Medulla oblongata (tissue), 1 donor: ENCODE measurements around the gene FOXRED1.
A peak's percentile ranks its signal among the peaks of the same experiment; 100 is the strongest.
"Not testable (repeated sequence)": the region's sequence is repeated elsewhere in the genome, so short reads cannot be mapped to it uniquely, and the experiment has no call there.

ENCODE experiments used
- DNase-seq: peaks from one replicate; pipeline ENCODE4 v3.0.0-alpha.2; 2015; ENCODE audit errors: extremely low spot score

Gene FOXRED1

GRCh38 chr11:126277322-126277721 lies 8.4 kb downstream of the FOXRED1 start:
- DNase-seq = no peak

- DNase-seq = no peak
Observed at GRCh38 chr11:126277780-126278179, 8.8 kb downstream of the FOXRED1 start.

- no peak for DNase-seq
Observed at GRCh38 chr11:126279191-126279590, 10.2 kb downstream of the FOXRED1 start.

- no peak for DNase-seq
Observed at GRCh38 chr11:126280595-126280994, 11.6 kb downstream of the FOXRED1 start.

DNA sequence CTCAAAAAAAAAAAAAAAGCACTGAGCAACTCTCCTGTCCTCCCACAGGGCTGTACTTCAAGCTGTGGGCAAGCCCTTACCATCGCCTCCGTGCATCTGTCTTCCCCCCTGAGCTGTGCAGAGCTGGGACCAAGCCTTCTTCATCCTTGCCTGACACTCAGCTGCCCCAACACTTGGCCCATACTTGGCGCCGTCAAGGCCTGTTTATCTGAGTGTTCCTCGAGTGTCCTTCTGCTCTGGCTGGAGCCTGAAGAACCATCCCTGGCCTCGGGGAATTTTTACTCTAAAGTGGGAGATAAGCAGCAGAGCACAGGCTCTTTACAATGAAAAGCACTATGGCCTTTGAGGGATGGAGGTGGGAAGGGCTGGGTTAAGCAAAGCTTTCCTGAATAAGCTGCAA lies 12.3 kb downstream of the FOXRED1 start:
- DNase-seq = no peak

DNA sequence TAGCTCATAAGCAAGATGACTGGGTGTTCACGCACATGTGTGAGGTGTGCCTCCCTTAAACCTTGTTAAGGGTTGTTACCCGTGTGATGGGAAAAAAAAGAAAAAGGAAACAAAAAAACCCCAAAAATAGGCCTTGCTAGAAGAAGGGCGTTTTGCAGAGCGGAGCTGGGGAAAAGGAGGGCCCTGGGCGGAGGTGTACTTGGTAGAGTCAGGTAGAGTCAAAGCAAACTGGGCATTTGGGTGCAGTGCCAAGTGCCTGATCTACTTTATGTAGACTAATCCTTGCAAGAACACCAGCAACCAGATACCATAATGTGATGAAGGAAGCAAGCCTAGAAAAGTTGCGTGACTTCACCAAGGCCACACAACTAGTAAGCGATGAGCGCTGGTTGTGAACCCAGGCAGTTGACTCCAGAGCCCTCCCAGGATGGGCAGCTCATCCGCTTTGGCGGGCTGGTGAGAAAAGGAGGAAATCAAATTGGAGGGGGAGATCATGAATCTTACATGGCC lies 12.8 kb downstream of the FOXRED1 start:
- DNase-seq = no peak

DNA sequence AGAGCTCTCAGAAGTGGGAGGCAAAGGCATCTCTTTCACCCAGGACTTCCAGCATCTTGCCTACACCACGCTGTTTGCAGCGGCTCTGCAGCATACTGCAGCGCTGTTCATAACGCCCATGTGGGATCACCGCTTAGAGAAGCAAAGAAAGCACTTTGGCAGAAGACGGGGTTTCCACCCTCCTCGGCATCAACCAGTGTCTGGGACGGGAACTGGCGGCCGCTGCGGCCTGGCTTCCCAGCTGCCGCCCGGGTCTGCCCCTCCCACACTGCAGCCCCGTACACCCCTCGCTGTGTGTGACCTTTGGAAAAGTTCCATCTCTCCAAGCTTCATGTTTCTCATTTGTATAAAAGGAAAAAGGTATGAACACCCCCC lies 13.4 kb downstream of the FOXRED1 start:
- peak; percentile 47 for DNase-seq

DNA sequence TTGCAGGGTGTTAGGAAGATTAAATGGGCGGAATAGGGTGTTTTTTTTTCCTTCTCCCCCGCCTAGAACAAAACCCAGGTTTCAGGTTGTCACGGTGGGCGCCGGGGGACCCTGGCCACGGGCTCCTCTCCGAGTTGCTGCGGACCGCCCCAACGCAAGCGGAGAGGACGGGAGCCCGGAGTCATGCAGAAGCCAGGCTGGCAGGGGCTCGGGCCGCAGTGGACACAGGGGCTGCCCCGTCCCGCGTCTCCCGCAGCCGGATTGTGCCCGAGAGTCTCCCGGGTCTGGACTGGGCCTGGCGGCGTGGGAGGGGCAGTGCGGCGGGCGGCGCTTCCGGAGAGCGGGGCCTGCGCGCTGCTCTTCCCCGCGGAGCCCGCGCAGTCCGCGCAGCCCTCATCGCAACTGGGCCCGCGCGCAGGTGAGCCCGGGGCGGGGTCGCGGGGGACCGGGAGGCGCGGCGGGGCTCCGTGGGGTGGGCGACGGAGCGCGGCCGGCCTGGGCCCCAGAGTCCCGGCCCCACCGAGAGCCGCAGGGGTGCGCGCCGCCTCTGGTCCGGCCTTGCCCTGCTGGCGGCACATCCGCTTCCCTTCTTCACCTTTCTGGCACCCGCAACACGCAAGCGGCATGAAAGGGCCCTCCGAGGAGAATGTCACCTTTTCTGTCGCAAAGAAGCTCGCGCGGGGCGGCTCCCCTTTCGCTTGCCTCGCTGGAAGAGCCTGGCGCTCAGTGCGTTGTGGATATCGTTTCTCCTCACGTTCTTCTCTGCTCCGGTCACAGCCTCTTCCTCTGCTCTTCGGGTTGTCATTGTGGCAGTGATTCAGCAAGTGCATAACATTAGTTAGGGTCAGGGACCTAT lies 14.0 kb downstream of the FOXRED1 start, which contains the start of gene TIRAP:
TSS of gene TIRAP (plus strand) at position 358 of the 856 bp plus-strand sequence. CDS start 7,802 bp downstream, outside the sequence.
- peak; percentile 56 for DNase-seq

DNA sequence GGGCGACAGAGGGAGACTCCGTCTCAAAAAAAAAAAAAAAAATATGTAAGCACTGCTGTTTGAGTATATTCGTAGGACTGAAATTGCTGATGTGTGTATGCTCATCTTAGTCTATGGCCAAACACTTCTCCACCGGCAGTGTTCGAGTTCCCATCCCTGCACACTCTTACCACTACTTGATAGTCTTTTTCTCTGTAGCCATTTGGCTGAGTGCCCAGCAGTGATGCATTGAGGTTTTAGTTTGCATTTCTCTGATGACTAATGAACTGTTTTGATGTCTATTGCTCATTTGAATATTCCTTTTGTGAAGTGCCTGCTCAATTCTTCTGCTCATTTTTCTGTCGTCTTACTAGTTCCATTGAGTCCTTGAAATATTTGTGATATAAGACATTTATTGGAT lies 15.9 kb downstream of the FOXRED1 start:
- DNase-seq = no peak

DNA sequence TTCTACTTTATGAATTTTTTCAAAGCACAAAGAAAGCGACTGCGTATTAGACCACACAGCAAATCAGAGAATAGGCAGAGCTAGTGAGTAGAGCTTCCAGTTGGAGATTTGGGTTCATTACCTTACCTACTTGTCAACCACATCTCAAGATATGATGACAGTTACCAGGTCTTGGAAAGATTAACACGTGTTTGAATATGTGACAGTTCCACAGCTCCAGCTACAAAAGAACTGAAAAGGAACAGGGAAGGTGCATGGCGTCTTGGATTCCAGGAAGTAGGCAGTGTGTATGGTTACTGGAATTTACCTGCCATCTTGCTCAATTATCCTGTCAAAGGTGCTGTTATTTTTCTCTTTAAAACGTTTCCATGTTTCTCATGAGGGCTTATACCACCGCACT lies 19.3 kb downstream of the FOXRED1 start:
- DNase-seq = no peak

GRCh38 chr11:126290887-126291286 lies 21.9 kb downstream of the FOXRED1 start:
- no peak for DNase-seq

DNA sequence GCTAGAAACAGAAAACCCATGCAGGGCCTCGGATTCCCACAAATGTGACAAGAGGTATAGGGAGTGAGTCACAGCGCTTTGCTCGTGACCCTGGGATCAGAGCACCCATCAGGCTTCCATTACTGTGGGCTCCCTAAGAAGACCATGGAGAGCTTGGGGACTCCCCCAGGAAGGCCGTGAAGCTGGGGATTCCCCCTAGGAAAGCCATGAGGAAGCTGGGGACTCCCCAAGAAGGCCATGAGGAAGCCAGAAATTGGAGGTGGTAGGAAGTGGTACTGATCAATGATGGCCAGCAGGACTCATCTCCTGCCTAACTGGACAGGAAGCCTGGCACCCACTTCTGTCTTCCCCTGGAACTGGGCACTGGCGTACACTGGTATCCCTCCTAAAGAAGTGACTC lies 24.8 kb downstream of the FOXRED1 start:
- DNase-seq = no peak

- no peak for DNase-seq
Observed at GRCh38 chr11:126297004-126297403, 28.1 kb downstream of the FOXRED1 start.

- peak; percentile 93 for DNase-seq
Observed at GRCh38 chr11:126303623-126304456, 34.9 kb downstream of the FOXRED1 start, which contains the start of gene DCPS. DCPS (plus strand) TSS chr11:126304060; CDS start chr11:126304081, 21 bp downstream.

- peak; percentile 20 for DNase-seq
Observed at GRCh38 chr11:126304457-126305075, 35.6 kb downstream of the FOXRED1 start.

GRCh38 chr11:126305699-126306098 lies 36.7 kb downstream of the FOXRED1 start:
- no peak for DNase-seq

GRCh38 chr11:126307706-126308105 lies 38.8 kb downstream of the FOXRED1 start:
- DNase-seq = peak; percentile 60

DNA sequence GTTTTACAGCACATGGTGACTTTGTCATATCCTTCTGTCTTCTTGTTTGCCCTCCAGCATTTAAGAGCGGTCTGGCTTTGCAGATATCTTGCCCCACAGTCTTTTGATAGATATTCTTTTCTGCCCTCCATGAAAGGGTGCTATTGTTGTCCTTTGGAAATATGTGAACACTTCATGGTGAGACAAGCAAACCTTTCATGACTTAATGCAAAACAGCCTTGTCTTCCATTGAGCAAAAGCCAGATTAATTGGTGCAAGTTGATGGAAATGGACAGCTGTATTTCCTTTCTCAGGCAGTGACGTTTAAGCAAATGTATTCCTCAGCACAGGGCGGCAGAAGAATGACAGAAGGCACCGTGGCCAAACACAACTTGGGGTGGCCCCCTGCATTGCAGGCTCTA lies 39.3 kb downstream of the FOXRED1 start:
- peak; percentile 86 for DNase-seq

DNA sequence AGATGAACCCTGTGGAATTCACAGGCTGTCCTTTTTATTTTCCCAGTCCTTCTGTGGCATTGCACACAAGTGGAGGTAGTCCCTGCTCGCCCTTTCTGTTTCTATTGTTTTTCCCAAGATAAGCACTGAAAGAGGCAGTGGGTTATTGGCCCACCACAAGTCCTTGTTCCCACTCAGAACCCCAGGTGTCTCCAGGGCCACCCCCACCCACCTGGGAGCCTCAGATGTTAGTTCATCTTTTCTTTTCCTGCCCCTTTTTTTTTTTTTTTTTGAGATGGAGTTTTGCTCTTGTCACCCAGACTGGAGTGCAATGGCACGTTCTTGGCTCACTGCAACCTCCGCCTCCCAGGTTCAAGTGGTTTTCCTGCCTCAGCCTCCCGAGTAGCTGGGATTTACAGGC lies 39.8 kb downstream of the FOXRED1 start:
- DNase-seq = not testable (repeated sequence)

- DNase-seq = peak; percentile 92
Observed at GRCh38 chr11:126310200-126310991, 41.4 kb downstream of the FOXRED1 start.

DNA sequence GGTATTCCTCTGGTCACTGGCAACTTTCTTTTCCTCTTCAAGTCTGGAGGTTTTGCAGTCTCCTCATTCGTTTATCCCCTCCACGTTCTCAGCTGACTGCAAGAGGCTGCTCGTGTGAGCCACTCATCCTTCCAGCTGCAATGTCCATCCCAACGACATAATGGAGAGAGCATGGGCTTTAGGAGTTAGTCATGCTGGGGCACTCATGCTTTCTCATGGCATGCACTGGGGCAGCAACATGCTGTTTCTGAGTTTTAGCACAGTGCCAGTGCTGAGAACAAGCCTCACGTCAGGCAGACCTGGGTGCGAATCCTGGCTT lies 42.0 kb downstream of the FOXRED1 start:
- peak; percentile 17 for DNase-seq
